Large intestine (tissue), 3 donors: ENCODE measurements around the gene GPR151. TPM values are rescaled to one million over a fixed set of nuclear protein-coding genes. Genes with fewer than 3 reads are reported as not detected.

Experiments
- DNase-seq, 2 donors: peaks; one replicate each; pipeline versions ENCODE4 v3.0.0 to v3.0.0-alpha.2; 2013
- H3K27ac ChIP-seq: one replicate; pipeline ENCODE4 v1.5.1; 2013; ENCODE audit warnings: low read length
- H3K27me3 ChIP-seq: 2 replicates; pipeline ENCODE4 v1.6.1; 2013; ENCODE audit warnings: low read length; ENCODE audit not compliant: control insufficient read depth, insufficient read depth
- H3K36me3 ChIP-seq: 2 replicates; pipeline ENCODE4 v1.6.1; 2013; ENCODE audit warnings: low read length; ENCODE audit not compliant: control insufficient read depth, insufficient read depth
- H3K4me1 ChIP-seq: one replicate; pipeline ENCODE4 v1.6.1; 2013; ENCODE audit warnings: low read length; ENCODE audit not compliant: control insufficient read depth, insufficient read depth
- H3K4me3 ChIP-seq: one replicate; pipeline ENCODE4 v1.5.1; 2013; ENCODE audit warnings: low read length
- H3K9me3 ChIP-seq: one replicate; pipeline ENCODE4 v1.6.1; 2013; ENCODE audit warnings: mild to moderate bottlenecking, low read depth, low read length, moderate library complexity; ENCODE audit not compliant: control insufficient read depth
- WGBS: methylation state at CpG from one replicate; pipeline ENCODE4 v1.1.5; 2013; ENCODE audit warnings: low lambda C conversion rate; ENCODE audit not compliant: insufficient coverage; 5-methylcytosine and 5-hydroxymethylcytosine counted together
- polyA plus RNA-seq: library from polyadenylated mRNA; unstranded; fragments of 120-200 nt; gene quantifications from one replicate; pipeline ENCODE4 v1.2.1, GENCODE V29; 2013

The GPR151 gene
- polyA plus RNA-seq, 1 donor, result 0.04 TPM

DNA sequence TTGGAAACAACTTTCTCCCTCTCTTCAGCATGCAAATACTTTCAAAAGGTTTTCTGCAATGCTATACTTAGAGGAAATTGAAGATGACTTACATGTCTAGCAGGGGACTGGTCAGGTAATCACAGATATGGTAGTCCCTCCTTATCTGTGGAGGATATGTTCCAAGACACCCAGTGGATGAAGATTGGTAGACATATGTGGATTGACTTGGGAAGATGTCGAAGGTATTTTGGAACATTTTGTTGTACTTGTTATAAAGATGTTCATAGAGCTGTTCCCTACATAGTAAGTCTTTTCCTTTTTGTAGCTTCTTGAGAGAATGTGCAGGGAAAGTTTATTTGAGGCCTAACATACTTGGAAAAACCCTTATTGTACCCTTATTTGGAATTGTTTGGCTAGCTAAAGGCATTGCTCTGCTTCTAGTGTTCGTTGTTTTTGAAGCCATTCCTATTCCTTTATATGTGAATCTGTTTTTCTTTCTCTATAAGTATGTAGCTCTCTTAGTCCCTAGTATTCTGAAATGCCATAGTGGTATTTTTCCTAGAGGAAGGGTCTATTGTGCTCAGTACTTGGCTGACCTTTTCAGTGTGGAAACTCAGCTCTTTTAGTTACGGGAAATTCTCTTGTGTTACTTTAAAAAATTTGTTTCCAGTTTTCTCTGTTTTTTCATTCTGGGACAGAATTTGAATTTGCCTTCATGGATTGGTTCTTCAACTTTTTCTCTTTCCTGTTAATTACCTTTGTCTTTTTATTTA, 25.7 kb downstream of the GPR151 start:
- H3K36me3 ChIP-seq, result peaks cover 33% of the 10 kb centered on the region
- WGBS, result 83% methylated on average over 2 of the region's 3 CpGs
- no peak overlapping the region for H3K27ac ChIP-seq
- H3K4me1 ChIP-seq, result no peaks in the 10 kb centered on the region
- no peaks in the 10 kb centered on the region for H3K9me3 ChIP-seq
- no peaks in the 10 kb centered on the region for H3K27me3 ChIP-seq
- no peak for DNase-seq
- no peak overlapping the region for H3K4me3 ChIP-seq

GRCh38 chr5:146484714-146485391, 31.1 kb downstream of the GPR151 start:
- no peak for DNase-seq
- Histone ChIP-seq H3K36me3 (peaks cover 43% of the 10 kb centered on the region), H3K27me3 (no peaks in the 10 kb centered on the region), H3K4me1 (no peaks in the 10 kb centered on the region), H3K27ac (no peak overlapping the region), H3K4me3 (no peak overlapping the region), H3K9me3 (no peaks in the 10 kb centered on the region)

- Histone ChIP-seq H3K9me3 (no peaks in the 10 kb centered on the region), H3K4me1 (no peaks in the 10 kb centered on the region), H3K4me3 (no peak overlapping the region), H3K36me3 (peaks cover 42% of the 10 kb centered on the region), H3K27me3 (no peaks in the 10 kb centered on the region), H3K27ac (no peak overlapping the region)
- 79% methylated on average over 2 of the region's 2 CpGs for WGBS
- DNase-seq, result no peak
Measured at GRCh38 chr5:146482775-146483174, 33.2 kb downstream of the GPR151 start.

GRCh38 chr5:146475906-146476305, 40.1 kb downstream of the GPR151 start:
- Histone ChIP-seq H3K27me3 (no peaks in the 10 kb centered on the region), H3K4me1 (no peaks in the 10 kb centered on the region), H3K27ac (no peak overlapping the region), H3K4me3 (no peak overlapping the region), H3K9me3 (no peaks in the 10 kb centered on the region), H3K36me3 (peaks cover 54% of the 10 kb centered on the region)
- WGBS, result no CpG with 5 or more reads among the region's 1 CpG
- no peak for DNase-seq

GRCh38 chr5:146475190-146475780, 40.7 kb downstream of the GPR151 start:
- H3K27me3 ChIP-seq, result no peaks in the 10 kb centered on the region
- WGBS, result 80% methylated on average over 1 of the region's 4 CpGs
- H3K4me1 ChIP-seq, result no peaks in the 10 kb centered on the region
- H3K9me3 ChIP-seq, result no peaks in the 10 kb centered on the region
- peaks cover 58% of the 10 kb centered on the region for H3K36me3 ChIP-seq
- no peak for DNase-seq
- no peak overlapping the region for H3K4me3 ChIP-seq
- no peak overlapping the region for H3K27ac ChIP-seq

GRCh38 chr5:146474065-146474464, 41.9 kb downstream of the GPR151 start:
- Histone ChIP-seq H3K27me3 (no peaks in the 10 kb centered on the region), H3K4me3 (no peak overlapping the region), H3K36me3 (peaks cover 58% of the 10 kb centered on the region), H3K27ac (no peak overlapping the region), H3K9me3 (no peaks in the 10 kb centered on the region), H3K4me1 (no peaks in the 10 kb centered on the region)
- DNase-seq, result no peak
- WGBS, result no CpG with 5 or more reads among the region's 1 CpG

DNA sequence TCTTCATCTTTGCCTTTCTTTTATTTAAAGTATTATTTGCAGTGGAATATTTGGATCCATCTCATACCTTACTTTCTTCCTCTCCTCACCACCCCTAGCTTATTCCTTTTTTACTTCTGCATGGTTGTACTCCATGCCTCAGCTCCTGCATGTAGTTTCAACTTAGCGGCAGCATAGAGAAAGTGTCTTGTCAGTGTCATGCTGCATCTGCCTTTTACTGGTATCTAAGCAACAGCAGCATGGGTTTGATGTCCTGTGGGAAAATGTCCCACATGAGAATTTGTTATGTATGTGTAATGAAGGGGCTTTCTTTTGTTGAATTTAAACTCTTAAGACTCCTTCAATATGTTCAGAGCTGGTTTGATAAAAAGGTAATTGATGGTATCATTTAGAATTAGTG, 48.2 kb downstream of the GPR151 start:
- Histone ChIP-seq H3K27ac (no peak overlapping the region), H3K4me1 (no peaks in the 10 kb centered on the region), H3K4me3 (no peak overlapping the region), H3K9me3 (no peaks in the 10 kb centered on the region), H3K36me3 (peaks cover 44% of the 10 kb centered on the region), H3K27me3 (no peaks in the 10 kb centered on the region)
- no CpG with 5 or more reads among the region's 1 CpG for WGBS
- DNase-seq, result no peak

- Histone ChIP-seq H3K9me3 (no peaks in the 10 kb centered on the region), H3K27me3 (no peaks in the 10 kb centered on the region), H3K4me1 (no peaks in the 10 kb centered on the region), H3K4me3 (no peak overlapping the region), H3K27ac (no peak overlapping the region), H3K36me3 (peaks cover 41% of the 10 kb centered on the region)
- DNase-seq, result no peak
- WGBS, result 86% methylated on average over 2 of the region's 3 CpGs
Measured at GRCh38 chr5:146466521-146467349, 49.3 kb downstream of the GPR151 start.

- 61% methylated on average over 5 of the region's 6 CpGs for WGBS
- Histone ChIP-seq H3K27ac (no peak overlapping the region), H3K4me1 (no peaks in the 10 kb centered on the region), H3K4me3 (no peak overlapping the region), H3K36me3 (peaks cover 49% of the 10 kb centered on the region), H3K9me3 (no peaks in the 10 kb centered on the region), H3K27me3 (no peaks in the 10 kb centered on the region)
- DNase-seq, result peak in 1 of 2 donors; percentile 18
Measured at GRCh38 chr5:146463446-146463845, 52.5 kb downstream of the GPR151 start.
